Cardiac muscle cell (in vitro differentiated cells and primary cell): ENCODE measurements around the gene ZNF341. TPM values are rescaled to one million over a fixed set of nuclear protein-coding genes. Genes with fewer than 3 reads are reported as not detected.

Experiments
- DNase-seq, 2 donors: peaks; one replicate each; pipeline versions ENCODE4 v3.0.0 to v3.0.0-alpha.2; 2010 to 2017; ENCODE audit warnings: low read depth in 1 of 2, low spot score in 1 of 2
- H3K27ac ChIP-seq: fragments of 200-600 bp; sonication (generic); 2 replicates; pipeline ENCODE4 v1.5.1; 2016
- H3K27me3 ChIP-seq: fragments of 200-600 bp; sonication (generic); 2 replicates; pipeline ENCODE4 v1.6.0; 2016; ENCODE audit warnings: control low read depth
- H3K36me3 ChIP-seq: fragments of 200-600 bp; sonication (generic); 2 replicates; pipeline ENCODE4 v1.5.1; 2016; ENCODE audit warnings: control low read depth
- H3K4me1 ChIP-seq: fragments of 200-600 bp; sonication (generic); 2 replicates; pipeline ENCODE4 v1.8.1; 2017; ENCODE audit warnings: low read depth, mild to moderate bottlenecking, mixed run types
- H3K4me3 ChIP-seq: fragments of 200-600 bp; sonication (generic); 2 replicates; pipeline ENCODE4 v1.5.1; 2016; ENCODE audit warnings: mild to moderate bottlenecking
- H3K9me3 ChIP-seq: fragments of 200-600 bp; sonication (generic); 2 replicates; pipeline ENCODE4 v1.5.1; 2017; ENCODE audit warnings: low read depth, mild to moderate bottlenecking, control low read depth
- CTCF ChIP-seq: IDR thresholded peaks from 2 replicates; pipeline ENCODE4 v1.5.1; 2012; ENCODE audit warnings: low read depth, mild to moderate bottlenecking, low read length
- polyA plus RNA-seq: library from polyadenylated mRNA; unstranded; fragments of >200 nt; fragmentation: Nextera tagmentation; extraction: Ambion mirVana; gene quantifications from 2 replicates; pipeline ENCODE4 v1.2.1, GENCODE V29; 2016
- total RNA-seq: library from RNA; depleted of rRNA; stranded (reverse); fragments of >200 nt; gene quantifications from 2 replicates; pipeline ENCODE4 v1.2.3, GENCODE V29; 2016

Gene ZNF341
- total and polyA plus RNA-seq, 2 experiments from 2014 or later = 2.7 to 3.1 TPM

DNA sequence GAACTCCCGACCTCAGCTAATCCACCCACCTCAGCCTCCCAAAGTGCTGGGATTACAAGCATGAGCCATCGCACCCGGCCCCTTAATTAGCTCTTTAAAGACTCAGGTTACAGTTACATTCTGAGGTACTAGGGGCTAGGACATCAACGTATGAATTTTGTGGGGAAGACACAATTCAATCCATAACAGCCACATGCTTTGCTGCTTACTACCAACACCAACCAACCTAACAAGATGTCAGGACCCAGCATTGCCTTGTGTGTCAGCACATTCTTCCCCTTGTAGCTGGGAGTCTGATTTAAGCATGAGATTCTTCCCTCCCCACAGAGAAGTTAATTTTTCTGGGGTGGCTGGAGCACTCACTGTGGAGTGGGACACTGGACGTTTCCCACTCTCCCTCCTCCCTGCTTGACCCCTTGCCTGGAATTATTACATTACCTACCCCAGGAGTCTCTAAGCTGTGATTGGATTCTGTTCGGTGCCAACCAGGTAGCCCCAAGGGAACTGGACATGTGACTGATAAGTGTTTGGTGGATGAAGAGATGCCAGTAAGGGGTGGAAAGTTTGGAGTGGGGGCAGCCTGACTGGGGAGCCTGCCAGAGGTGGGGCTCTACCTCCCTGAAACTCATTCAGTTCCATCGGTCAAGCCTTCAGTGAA is 6.1 kb upstream of the ZNF341 start:
- TF ChIP-seq CTCF = no peak
- no peak overlapping the region for H3K27ac ChIP-seq
- H3K9me3 ChIP-seq = no peaks in the 10 kb centered on the region
- H3K27me3 ChIP-seq = no peaks in the 10 kb centered on the region
- H3K36me3 ChIP-seq = no peaks in the 10 kb centered on the region
- DNase-seq = no peak
- no peak overlapping the region for H3K4me3 ChIP-seq
- H3K4me1 ChIP-seq = no peaks in the 10 kb centered on the region

GRCh38 chr20:33727115-33727479 is 4.7 kb upstream of the ZNF341 start:
- Histone ChIP-seq H3K27me3 (no peaks in the 10 kb centered on the region), H3K4me3 (no peak overlapping the region), H3K27ac (no peak overlapping the region), H3K36me3 (no peaks in the 10 kb centered on the region), H3K9me3 (no peaks in the 10 kb centered on the region), H3K4me1 (no peaks in the 10 kb centered on the region)
- no peak for TF ChIP-seq CTCF
- no peak for DNase-seq

DNA sequence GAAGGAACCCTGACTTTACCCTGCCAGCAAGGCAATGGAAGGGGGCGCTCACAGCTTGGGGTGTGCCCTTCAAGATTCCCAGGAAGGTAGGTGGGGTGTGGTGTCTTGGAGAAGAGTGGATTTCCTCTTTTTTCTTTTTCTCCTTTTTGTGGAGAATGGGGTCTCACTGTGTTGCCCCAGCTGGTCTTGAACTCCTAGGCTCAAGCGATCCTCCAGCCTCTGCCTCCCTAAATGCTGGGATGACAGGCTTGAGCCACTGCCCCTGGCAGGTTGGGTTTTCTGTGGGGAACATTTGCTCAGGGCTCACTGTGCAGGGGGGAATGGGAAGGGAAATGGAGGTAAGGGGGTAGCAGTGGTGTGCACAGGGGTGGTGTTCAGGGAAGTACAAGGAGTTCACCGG is 4.0 kb upstream of the ZNF341 start:
- no peaks in the 10 kb centered on the region for H3K27me3 ChIP-seq
- TF ChIP-seq CTCF = no peak
- no peak for DNase-seq
- H3K4me3 ChIP-seq = no peak overlapping the region
- H3K27ac ChIP-seq = no peak overlapping the region
- no peaks in the 10 kb centered on the region for H3K36me3 ChIP-seq
- H3K4me1 ChIP-seq = peaks cover 4% of the 10 kb centered on the region
- no peaks in the 10 kb centered on the region for H3K9me3 ChIP-seq

- H3K27ac ChIP-seq = no peak overlapping the region
- TF ChIP-seq CTCF = no peak
- no peaks in the 10 kb centered on the region for H3K27me3 ChIP-seq
- no peaks in the 10 kb centered on the region for H3K9me3 ChIP-seq
- no peaks in the 10 kb centered on the region for H3K36me3 ChIP-seq
- no peak overlapping the region for H3K4me3 ChIP-seq
- no peak for DNase-seq
- H3K4me1 ChIP-seq = peaks cover 6% of the 10 kb centered on the region
These were observed 3.3 kb upstream of the ZNF341 start for GRCh38 chr20:33728463-33728862.

DNA sequence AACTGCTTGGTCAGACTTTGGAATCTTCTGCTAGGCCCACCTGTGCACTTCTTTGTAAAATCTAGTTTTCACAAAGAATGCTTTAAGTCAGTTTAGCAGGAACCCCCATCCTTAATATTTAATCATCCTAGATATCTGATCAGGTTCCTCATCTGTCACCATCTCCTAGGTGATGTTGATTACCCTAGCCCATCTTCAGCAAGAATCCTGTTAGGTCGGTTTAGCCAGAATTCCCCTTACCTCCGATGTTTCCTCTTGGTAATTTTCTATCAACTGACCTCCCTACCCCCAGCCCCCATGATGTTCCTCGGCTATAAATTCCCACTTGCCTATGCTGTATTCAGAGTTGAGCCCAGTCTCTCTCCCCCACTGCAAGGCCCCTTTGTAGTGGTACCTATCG is 2.7 kb upstream of the ZNF341 start:
- no peak for TF ChIP-seq CTCF
- Histone ChIP-seq H3K9me3 (no peaks in the 10 kb centered on the region), H3K27me3 (no peaks in the 10 kb centered on the region)

More for the DNA sequence above, 2.7 kb upstream of the ZNF341 start:
- no peak overlapping the region for H3K27ac ChIP-seq
- H3K4me1 ChIP-seq = peaks cover 6% of the 10 kb centered on the region
- DNase-seq = no peak
- H3K36me3 ChIP-seq = no peaks in the 10 kb centered on the region
- no peak overlapping the region for H3K4me3 ChIP-seq
